Urinary bladder (tissue), 4 donors: ENCODE measurements around the gene CHN2. TPM values are rescaled to one million over a fixed set of nuclear protein-coding genes. Genes with fewer than 3 reads are reported as not detected.
"Not testable (repeated sequence)": the region's sequence is repeated elsewhere in the genome, so short reads cannot be mapped to it uniquely, and the experiment has no call there.

Experiments
- DNase-seq: peaks from one replicate; pipeline ENCODE4 v3.0.0-alpha.2; 2015; ENCODE audit errors: extremely low spot score
- H3K27ac ChIP-seq: one replicate; pipeline ENCODE4 v1.5.1; 2013; ENCODE audit warnings: low read depth, mild to moderate bottlenecking, moderate library complexity
- H3K36me3 ChIP-seq: one replicate; pipeline ENCODE4 v1.6.1; 2013; ENCODE audit warnings: mild to moderate bottlenecking, moderate library complexity; ENCODE audit not compliant: insufficient read depth
- H3K4me1 ChIP-seq: one replicate; pipeline ENCODE4 v1.6.1; 2013; ENCODE audit warnings: mild to moderate bottlenecking, moderate library complexity; ENCODE audit not compliant: insufficient read depth
- H3K4me3 ChIP-seq: one replicate; pipeline ENCODE4 v1.5.1; 2013; ENCODE audit warnings: low read depth, low read length
- WGBS: extraction: QIAGEN DNeasy Blood & Tissue Kit; methylation state at CpG from one replicate; pipeline ENCODE4 v1.1.7; 2013; 5-methylcytosine and 5-hydroxymethylcytosine counted together
- polyA plus RNA-seq: library from polyadenylated mRNA; stranded (reverse); fragments of 200-250 nt; gene quantifications from one replicate; pipeline ENCODE4 v1.2.3, GENCODE V29; 2013
- total RNA-seq: library from RNA; depleted of rRNA; stranded (reverse); fragments of >200 nt; gene quantifications from one replicate; pipeline ENCODE4 v1.2.3, GENCODE V29; 2014
- donor health status: healthy with polysubstance abuse.
- donor health status: healthy.

The CHN2 gene
- total and polyA plus RNA-seq, 2 donors: 6.8 to 14.5 TPM

DNA sequence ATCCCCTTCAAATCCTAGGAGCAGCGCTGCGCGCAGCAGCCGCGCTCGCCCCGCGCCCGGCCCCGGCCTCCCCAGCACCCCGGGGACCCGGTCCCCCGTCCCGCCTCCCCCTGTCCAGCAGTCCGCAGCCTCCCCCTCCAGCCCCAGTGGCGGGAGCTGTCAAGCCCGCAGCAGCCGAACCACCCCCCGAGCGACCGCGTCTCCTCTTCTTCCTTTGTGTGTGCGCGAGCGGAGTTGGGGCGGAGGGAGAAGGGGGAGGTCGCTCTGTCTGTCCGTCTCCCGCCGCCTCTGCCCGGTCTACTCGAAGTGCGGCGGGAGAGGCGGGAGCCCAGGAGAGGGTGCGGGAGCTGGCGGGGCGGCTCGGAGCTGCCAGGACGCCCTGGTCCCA, 375 bp upstream of the CHN2 start:
- H3K36me3 ChIP-seq: no peaks in the 10 kb centered on the region
- no peaks in the 10 kb centered on the region for H3K4me1 ChIP-seq
- DNase-seq: peak; percentile 8
- peak overlapping the region; percentile 64 for H3K4me3 ChIP-seq
- no peak overlapping the region for H3K27ac ChIP-seq
- under 1% methylated on average over 40 of the region's 40 CpGs for WGBS

DNA sequence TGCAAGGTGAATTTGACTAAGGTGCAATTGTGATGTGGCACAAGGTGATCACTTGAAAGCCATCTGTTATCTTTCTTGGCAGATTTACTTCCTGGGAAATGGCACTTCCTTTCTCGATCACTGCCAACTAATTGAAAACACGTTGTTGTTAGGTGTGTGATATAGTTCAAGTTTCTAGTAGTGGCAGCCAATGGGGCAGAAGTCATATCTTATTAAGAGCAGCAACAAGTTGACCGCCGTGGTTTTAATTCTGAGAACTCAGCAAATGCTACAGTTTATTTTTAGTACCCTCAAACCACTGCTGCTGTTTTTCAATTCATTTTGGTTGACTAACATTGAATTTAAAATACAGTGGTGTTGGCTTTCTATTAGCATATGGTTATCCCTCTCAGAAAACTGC, 1.6 kb downstream of the CHN2 start:
- Histone ChIP-seq H3K27ac (no peak overlapping the region), H3K4me3 (no peak overlapping the region), H3K36me3 (no peaks in the 10 kb centered on the region), H3K4me1 (no peaks in the 10 kb centered on the region)
- no peak for DNase-seq
- 48% methylated on average over 4 of the region's 4 CpGs for WGBS

DNA sequence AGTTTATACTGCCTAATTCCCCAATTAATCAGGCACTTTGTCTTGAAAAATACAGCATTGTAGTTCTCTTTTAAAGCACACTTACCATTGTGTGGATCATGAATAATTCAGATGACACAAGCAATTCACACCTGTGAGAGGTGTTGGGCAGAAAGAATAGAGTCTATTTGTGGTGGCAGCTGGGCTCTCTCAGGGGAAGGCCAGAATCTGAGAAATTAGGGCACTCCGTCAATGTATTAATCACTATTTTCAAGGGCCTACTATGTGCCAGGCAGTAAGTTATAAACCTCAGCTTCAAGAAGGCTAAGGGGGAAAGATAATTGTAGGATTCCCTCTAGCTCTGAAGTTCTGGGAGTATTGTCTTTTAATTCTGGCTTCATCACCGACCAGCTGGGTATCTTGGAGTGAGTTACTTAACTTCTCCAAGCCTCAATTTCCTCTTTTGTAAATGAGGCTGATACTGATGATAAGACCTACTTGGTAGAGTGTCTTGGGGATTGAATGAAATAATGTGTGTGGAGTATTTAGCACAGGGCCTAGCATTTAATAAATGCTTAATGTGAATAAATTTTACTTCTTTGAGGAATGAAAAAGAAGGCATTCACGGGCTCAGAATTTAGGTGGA, 2.5 kb downstream of the CHN2 start:
- 88% methylated on average over 3 of the region's 3 CpGs for WGBS

DNA sequence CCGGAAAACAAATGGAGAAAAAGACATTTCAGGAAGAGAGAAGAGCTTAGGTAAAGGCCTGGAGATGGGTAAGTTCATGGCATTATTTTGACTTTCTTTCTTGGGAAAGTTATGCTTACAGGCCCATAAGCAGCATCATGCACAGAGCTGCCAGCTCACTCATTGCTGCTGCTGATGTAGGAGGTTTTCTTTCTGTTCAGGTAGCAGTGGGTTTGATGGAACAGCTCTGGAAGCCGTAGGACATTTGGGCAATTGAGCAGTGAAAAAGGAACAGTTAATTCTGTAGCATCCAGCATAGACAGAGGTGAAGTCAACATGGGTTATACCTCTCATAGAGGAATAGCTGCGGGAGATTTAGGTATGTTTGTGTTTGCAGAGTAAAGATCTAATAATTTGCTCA, 3.3 kb downstream of the CHN2 start:
- H3K4me3 ChIP-seq: no peak overlapping the region
- no peak for DNase-seq
- WGBS: 95% methylated on average over 3 of the region's 3 CpGs

More for the DNA sequence above, 2.5 kb downstream of the CHN2 start:
- no peak for DNase-seq
- no peak overlapping the region for H3K27ac ChIP-seq
- no peaks in the 10 kb centered on the region for H3K4me1 ChIP-seq
- H3K36me3 ChIP-seq: no peaks in the 10 kb centered on the region
- H3K4me3 ChIP-seq: no peak overlapping the region

DNA sequence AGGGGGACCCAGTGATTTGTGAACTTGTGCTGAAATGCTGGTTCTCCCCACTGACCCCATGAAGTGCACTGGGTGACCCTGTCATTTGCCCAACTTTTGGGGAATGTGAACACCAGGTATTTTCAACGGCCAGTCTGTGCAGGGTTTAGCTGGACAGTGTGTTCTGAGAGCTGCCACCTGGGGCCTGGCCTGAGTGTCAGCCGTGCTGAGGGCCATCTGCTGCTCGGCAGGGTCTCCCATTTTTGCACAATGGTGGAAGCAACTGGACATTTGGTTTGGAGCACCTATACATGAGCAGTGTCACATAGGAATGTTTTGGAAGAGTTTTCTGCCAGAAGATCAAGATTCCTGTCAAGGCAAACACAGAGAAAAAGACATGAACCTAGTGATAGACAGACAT, 5.2 kb downstream of the CHN2 start:
- Histone ChIP-seq H3K36me3 (no peaks in the 10 kb centered on the region), H3K4me3 (no peak overlapping the region), H3K4me1 (no peaks in the 10 kb centered on the region), H3K27ac (no peak overlapping the region)
- WGBS: 76% methylated on average over 3 of the region's 3 CpGs
- DNase-seq: no peak

More for the DNA sequence above, 3.3 kb downstream of the CHN2 start:
- no peaks in the 10 kb centered on the region for H3K4me1 ChIP-seq
- no peaks in the 10 kb centered on the region for H3K36me3 ChIP-seq
- H3K27ac ChIP-seq: no peak overlapping the region

DNA sequence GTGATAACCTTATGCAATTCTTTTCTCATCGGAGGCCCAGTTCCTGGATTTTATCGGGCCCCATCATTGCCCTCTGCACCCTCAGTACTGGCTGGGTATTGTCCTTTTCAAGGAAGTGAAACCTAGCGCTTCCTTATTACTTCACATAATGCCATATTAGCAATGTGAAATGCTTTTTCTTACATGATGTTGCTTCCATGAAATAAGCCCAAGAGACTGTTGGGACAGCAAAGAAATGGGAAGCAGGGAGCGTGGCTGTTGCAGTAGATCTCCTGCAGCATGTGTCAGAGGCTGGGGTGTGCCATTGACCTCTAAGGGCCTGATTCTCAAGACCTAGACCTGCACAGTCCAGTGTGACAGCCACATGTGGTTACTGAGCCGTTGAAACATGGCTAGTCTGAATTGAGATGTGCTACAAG, 8.1 kb downstream of the CHN2 start:
- H3K27ac ChIP-seq: no peak overlapping the region
- WGBS: 89% methylated on average over 5 of the region's 5 CpGs
- H3K4me3 ChIP-seq: no peak overlapping the region
- DNase-seq: no peak
- H3K4me1 ChIP-seq: no peaks in the 10 kb centered on the region
- H3K36me3 ChIP-seq: no peaks in the 10 kb centered on the region

DNA sequence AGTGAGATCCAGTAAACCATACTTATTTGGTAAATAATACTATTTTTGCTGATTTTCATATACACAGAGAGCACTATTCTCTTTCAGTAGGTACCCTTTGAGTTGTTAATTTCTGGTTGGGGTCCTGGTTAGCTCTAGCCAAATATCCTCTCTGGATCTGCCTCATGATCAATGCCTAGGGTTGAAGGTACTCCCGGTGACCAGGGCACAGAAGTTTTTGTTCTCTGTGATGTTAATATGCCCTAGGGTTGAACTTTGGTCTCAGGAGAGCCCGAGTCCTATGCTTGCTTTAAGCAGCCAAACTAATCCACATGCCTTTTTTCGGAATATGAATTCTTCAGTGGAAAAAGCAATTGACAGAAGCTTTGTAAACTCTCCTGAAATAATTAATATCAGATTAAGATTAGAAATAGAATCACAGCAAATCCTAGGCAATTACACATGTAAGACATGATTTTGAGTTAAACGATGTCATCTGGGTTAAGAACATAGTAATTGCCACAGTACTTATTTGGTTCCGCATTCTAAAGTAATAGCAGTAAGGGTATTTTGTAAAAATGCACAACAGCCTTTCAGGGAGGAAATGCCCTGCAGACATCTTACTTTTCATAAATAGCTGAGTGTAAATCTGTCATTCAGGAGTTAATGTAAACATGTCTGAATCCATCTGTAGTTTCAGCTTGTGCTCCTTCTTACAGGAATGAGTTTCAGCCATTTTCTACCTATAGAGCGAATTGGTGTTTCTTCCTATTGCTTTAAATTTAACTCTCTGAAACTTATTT, 10.1 kb downstream of the CHN2 start:
- Histone ChIP-seq H3K36me3 (no peaks in the 10 kb centered on the region), H3K4me1 (no peaks in the 10 kb centered on the region), H3K4me3 (no peak overlapping the region), H3K27ac (no peak overlapping the region)
- DNase-seq: no peak
- WGBS: 72% methylated on average over 6 of the region's 6 CpGs

DNA sequence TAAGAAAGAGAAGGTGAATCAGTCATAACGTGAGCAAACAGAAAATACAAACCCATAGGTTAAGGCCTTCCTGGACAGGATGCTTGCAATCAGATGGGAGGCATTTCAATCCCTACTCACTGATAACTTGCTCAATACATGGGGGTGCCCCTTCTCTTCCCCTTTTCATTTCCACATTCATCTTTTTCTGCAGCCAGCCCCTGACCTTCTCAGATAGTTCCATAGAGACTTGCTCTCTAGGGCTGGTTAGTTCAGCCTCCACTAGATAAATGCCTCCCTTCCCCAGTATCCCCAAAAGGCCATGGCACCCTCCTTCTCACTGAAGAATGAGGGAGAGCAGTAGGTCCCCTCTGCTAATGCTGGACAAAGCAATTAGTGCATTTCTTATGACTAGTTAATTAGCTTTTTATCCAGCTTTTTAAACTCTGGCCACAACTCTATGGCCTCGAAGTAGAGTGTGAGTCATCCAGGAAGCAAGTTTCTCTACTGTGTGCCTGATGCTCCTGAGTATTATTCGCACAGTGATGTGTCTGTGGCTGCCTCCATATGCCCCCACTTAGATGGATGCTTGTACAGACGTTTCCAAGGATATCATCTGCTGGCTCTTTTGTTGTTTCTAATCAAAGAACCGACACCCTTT, 12.7 kb downstream of the CHN2 start:
- no peak overlapping the region for H3K27ac ChIP-seq
- 59% methylated on average over 5 of the region's 5 CpGs for WGBS
- no peak for DNase-seq
- H3K4me1 ChIP-seq: no peaks in the 10 kb centered on the region
- no peak overlapping the region for H3K4me3 ChIP-seq
- no peaks in the 10 kb centered on the region for H3K36me3 ChIP-seq

DNA sequence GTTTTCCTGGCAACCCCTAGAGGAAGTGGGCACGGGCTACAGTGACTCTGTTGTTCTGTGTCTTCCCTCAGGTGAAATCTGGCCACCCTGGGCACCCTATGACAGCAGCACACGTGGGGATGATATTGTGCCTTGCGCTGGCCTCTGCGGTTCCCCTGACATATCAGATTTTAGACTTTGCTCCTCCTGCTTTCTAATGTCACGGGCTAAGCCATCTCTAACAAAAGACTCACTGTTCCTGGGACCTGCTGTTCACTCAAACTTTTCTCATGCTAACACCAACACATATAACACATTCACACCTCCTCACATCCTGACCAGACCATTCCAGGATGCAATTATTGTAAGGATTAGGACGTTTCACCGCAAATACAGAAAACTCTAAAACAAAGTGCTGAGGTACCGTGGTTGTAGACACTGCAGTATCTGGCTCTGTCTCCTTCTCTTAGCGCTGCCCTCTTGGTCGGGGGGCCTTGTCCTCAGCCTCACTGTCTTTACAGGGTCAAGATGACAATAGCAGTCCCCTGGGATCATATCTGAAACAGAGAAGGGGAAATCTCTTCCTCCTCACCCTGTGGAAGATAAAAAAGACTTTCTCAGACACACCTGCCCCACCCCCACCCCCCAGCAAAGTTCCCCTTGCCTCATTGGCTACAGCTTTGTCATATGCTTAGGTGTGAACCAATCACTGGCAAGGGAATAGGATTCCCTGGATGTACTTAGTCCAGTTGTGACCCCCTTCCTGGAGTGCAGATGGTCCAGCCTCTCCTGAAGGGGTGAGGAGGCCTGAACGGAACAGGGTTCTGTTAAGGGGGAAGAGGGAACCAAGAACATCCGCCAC, 14.1 kb downstream of the CHN2 start:
- Histone ChIP-seq H3K4me3 (no peak overlapping the region), H3K27ac (no peak overlapping the region), H3K36me3 (no peaks in the 10 kb centered on the region), H3K4me1 (no peaks in the 10 kb centered on the region)
- DNase-seq: no peak
- 86% methylated on average over 12 of the region's 12 CpGs for WGBS

DNA sequence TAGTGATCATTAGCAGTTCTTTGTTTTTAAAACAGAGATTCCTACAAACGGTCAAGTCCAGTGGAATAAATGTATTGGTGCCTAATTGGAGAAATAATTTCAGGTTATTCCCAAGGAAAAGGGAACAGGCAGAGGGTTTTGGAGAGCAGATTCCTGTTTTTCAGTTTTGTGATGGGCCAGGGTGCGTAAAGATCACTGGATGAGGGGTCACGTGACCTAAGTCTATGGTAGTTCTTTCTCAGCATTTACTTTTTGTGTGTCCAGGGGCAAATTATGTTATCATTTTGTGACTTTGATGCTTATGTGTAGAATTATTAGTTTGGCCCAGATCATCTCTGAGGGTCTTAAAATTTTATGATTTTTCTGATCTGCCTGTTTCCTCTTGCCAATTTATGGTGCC, 15.2 kb downstream of the CHN2 start:
- 86% methylated on average over 3 of the region's 3 CpGs for WGBS
- Histone ChIP-seq H3K27ac (no peak overlapping the region), H3K4me3 (no peak overlapping the region), H3K4me1 (no peaks in the 10 kb centered on the region), H3K36me3 (no peaks in the 10 kb centered on the region)
- no peak for DNase-seq

DNA sequence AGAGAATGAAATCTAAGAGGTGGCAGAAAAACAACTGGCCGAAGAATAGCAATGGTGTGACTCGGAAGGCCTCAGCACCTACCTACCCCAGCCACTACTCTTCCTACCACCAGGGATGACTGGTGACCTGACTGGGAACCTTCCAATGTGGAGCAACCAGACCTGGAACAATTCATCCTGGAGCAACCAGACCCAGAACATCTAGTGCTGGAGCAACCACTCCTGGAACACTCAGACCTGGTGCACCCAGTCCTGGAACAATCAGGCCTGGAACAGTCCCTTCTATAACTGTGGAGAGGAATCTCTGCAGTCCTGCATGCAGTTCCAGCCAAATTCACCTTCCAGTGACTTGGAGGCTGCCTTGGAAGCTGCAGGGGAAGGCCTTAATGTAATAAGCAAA, 18.2 kb downstream of the CHN2 start:
- H3K4me3 ChIP-seq, H3K36me3 ChIP-seq, H3K4me1 ChIP-seq, H3K27ac ChIP-seq, DNase-seq: not testable (repeated sequence)
- 100% methylated on average over 2 of the region's 2 CpGs for WGBS

DNA sequence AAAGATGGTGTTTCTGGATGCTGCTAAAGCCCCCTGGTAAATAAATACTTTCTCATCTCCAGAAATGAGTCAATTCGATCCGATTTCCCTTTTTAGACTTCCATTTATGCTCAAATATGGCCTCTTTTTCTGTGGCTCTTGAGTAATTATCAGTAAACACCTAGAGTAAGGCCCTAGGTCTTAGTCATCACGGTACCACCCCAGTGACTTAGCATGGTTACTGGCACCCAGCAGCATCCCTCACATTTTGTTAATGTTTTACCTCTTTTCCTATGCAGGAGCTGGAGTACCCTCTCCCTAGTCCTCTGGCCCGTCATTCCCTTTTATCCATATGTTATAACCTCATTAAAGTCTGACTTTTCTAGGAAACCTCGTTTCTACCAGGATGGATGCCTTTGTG, 19.5 kb downstream of the CHN2 start:
- H3K27ac ChIP-seq: no peak overlapping the region
- H3K4me1 ChIP-seq: no peaks in the 10 kb centered on the region
- no peak for DNase-seq
- WGBS: 91% methylated on average over 5 of the region's 5 CpGs
- H3K36me3 ChIP-seq: no peaks in the 10 kb centered on the region
- no peak overlapping the region for H3K4me3 ChIP-seq

DNA sequence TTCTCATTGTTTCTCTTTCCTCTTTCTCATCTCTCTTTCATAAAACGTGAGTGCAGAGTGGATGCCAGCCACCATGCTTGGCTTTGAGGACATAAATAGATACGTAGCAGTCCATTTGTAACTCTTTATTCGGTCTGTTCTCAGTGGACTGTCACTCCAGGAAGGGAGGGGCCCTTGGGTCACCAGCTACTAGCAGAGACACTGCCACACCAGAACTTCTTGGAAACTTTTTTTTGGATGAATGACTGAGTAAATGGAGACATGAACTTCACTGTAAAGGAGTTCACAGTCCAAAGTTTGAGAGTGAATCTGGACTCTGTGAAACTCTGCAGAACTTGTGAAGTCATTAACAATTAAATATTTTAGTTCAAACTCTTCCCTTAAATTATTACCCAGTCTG, 20.2 kb downstream of the CHN2 start:
- Histone ChIP-seq H3K27ac (no peak overlapping the region), H3K4me3 (no peak overlapping the region), H3K36me3 (no peaks in the 10 kb centered on the region), H3K4me1 (no peaks in the 10 kb centered on the region)
- no peak for DNase-seq
- WGBS: 42% methylated on average over 3 of the region's 3 CpGs
